Caco-2 (cell line): ENCODE results near the gene DGKG. TPM values are rescaled to one million over a fixed set of nuclear protein-coding genes. Genes with fewer than 3 reads are reported as not detected.
A peak's percentile ranks its signal among the peaks of the same experiment; 100 is the strongest.

Source experiments
- BruUV-seq: library from RNA; stranded (reverse); fragments of 400-500 nt; replicated peaks from 2 replicates; lab custom pipeline; 2021; lab: Mats Ljungman, UMichigan
- CTCF ChIA-PET: fragments of 300-600 bp; sonication (Branson Sonifier 250); formaldehyde crosslinking; loops from one replicate; lab custom pipeline; 2022; ENCODE audit warnings: antibody characterized with exemption; lab: Charles Lee
- POLR2A ChIA-PET: fragments of 300-600 bp; sonication (Branson Sonifier 250); formaldehyde crosslinking; loops from one replicate; lab custom pipeline; 2022; ENCODE audit warnings: antibody characterized with exemption; lab: Charles Lee
- DNase-seq, 2 experiments: peaks; one replicate each; pipeline versions ENCODE4 v3.0.0 to v3.0.0-alpha.2; 2020 to 2022
- H3K27me3 ChIP-seq: replicated peaks from 2 replicates; pipeline ENCODE4 v1.6.0; 2011; ENCODE audit warnings: low read length; ENCODE audit not compliant: control insufficient read depth, insufficient read depth
- H3K36me3 ChIP-seq: 2 replicates; pipeline ENCODE4 v1.5.1; 2011; ENCODE audit warnings: low read length; ENCODE audit not compliant: control insufficient read depth, insufficient read depth
- H3K4me1 ChIP-seq: fragments of 250-450 bp; sonication (Bioruptor Pico); 2 replicates; pipeline ENCODE4 v1.5.1; 2020; ENCODE audit warnings: mild to moderate bottlenecking
- H3K4me3 ChIP-seq: 2 replicates; pipeline ENCODE4 v1.5.1; 2011; ENCODE audit warnings: low read depth, mild to moderate bottlenecking, control low read depth, low read length
- H3K9me3 ChIP-seq: fragments of 250-450 bp; sonication (Bioruptor Pico); 2 replicates; pipeline ENCODE4 v1.5.1; 2020; ENCODE audit warnings: mild to moderate bottlenecking, moderate library complexity
- H3K27ac Mint-ChIP-seq: one replicate; pipeline ENCODE4 v1.8.0; 2022; ENCODE audit warnings: mixed read lengths; ENCODE audit not compliant: unreplicated experiment
- H3K27me3 Mint-ChIP-seq: one replicate; pipeline ENCODE4 v1.8.0; 2022; ENCODE audit warnings: mixed read lengths; ENCODE audit not compliant: insufficient read depth, unreplicated experiment
- H3K36me3 Mint-ChIP-seq: one replicate; pipeline ENCODE4 v1.8.0; 2022; ENCODE audit warnings: mild to moderate bottlenecking, mixed read lengths; ENCODE audit not compliant: insufficient read depth, unreplicated experiment
- H3K4me1 Mint-ChIP-seq: one replicate; pipeline ENCODE4 v1.8.0; 2022; ENCODE audit warnings: low read depth, mixed read lengths; ENCODE audit not compliant: unreplicated experiment
- H3K4me3 Mint-ChIP-seq: one replicate; pipeline ENCODE4 v1.8.0; 2022; ENCODE audit warnings: mild to moderate bottlenecking, moderate library complexity, mixed read lengths; ENCODE audit not compliant: unreplicated experiment
- H3K9me3 Mint-ChIP-seq: one replicate; pipeline ENCODE4 v1.8.0; 2022; ENCODE audit warnings: mixed read lengths; ENCODE audit not compliant: unreplicated experiment
- CTCF ChIP-seq, 2 experiments: fragments of 200-600 bp in 1 of 2; IDR thresholded peaks; 1 replicate in 1 of 2; 2 replicates in 1 of 2; pipeline versions ENCODE4 v1.5.1 to v1.8.0; 2011 to 2022; ENCODE audit warnings: antibody characterized with exemption in 1 of 2, control low read depth in 1 of 2, inconsistent platforms in 1 of 2, low read depth in 1 of 2, low read length in 1 of 2, mild to moderate bottlenecking in 1 of 2, moderate library complexity in 1 of 2; ENCODE audit not compliant: insufficient read depth in 1 of 2, severe bottlenecking in 1 of 2, unreplicated experiment in 1 of 2
- intact Hi-C: fragments of 100-400 bp; cut with micrococcal nuclease; formaldehyde crosslinking; loops from one replicate; pipeline ENCODE4 v1.10.0; 2022; ENCODE audit not compliant: unreplicated experiment
- total RNA-seq: library from RNA; stranded (reverse); gene quantifications from 2 replicates; pipeline ENCODE4 v1.2.3, GENCODE V29; 2022

Gene DGKG
- total RNA-seq, 1 experiment from 2014 or later: 0.32 TPM

- Histone ChIP-seq H3K4me1 (no peaks in the 10 kb centered on the region), H3K4me3 (no peak overlapping the region), H3K36me3 (no peaks in the 10 kb centered on the region), H3K9me3 (no peaks in the 10 kb centered on the region), H3K27me3 (no peaks in the 10 kb centered on the region)
- no peak for TF ChIP-seq CTCF (IDR thresholded peaks at IDR 0.05; ENCODE audit: insufficient read depth in 1 of 2, low read depth in 1 of 2, low read length in 1 of 2, severe bottlenecking in 1 of 2, unreplicated experiment in 1 of 2)
- intact Hi-C loops: no loop called here
- H3K36me3 Mint-ChIP-seq: no peaks in the 10 kb centered on the region
- POLR2A ChIA-PET: no interaction called here
- no peak for DNase-seq
- H3K9me3 Mint-ChIP-seq: no peaks in the 10 kb centered on the region
- no peaks in the 10 kb centered on the region for H3K4me1 Mint-ChIP-seq
- H3K27ac Mint-ChIP-seq: no peak overlapping the region
- H3K4me3 Mint-ChIP-seq: no peak overlapping the region
- CTCF ChIA-PET: no interaction called here
- peaks cover 2% of the 10 kb centered on the region for H3K27me3 Mint-ChIP-seq
- BruUV-seq: no TSS peak
These were observed 50.6 kb downstream of the DGKG start for GRCh38 chr3:186311441-186311840.

GRCh38 chr3:186308549-186308948, 53.5 kb downstream of the DGKG start:
- ChIA-PET POLR2A (no interaction called here), CTCF (no interaction called here)
- no peak for TF ChIP-seq CTCF (IDR thresholded peaks at IDR 0.05; ENCODE audit: insufficient read depth in 1 of 2, low read depth in 1 of 2, low read length in 1 of 2, severe bottlenecking in 1 of 2, unreplicated experiment in 1 of 2)
- Mint-ChIP-seq H3K27ac (no peak overlapping the region), H3K4me1 (no peaks in the 10 kb centered on the region), H3K4me3 (no peak overlapping the region), H3K36me3 (no peaks in the 10 kb centered on the region), H3K27me3 (peaks cover 2% of the 10 kb centered on the region), H3K9me3 (no peaks in the 10 kb centered on the region)
- Histone ChIP-seq H3K4me3 (no peak overlapping the region), H3K9me3 (no peaks in the 10 kb centered on the region), H3K36me3 (no peaks in the 10 kb centered on the region), H3K4me1 (no peaks in the 10 kb centered on the region), H3K27me3 (no peaks in the 10 kb centered on the region; the same call in 1 of the 2 replicates)
- intact Hi-C loops: no loop called here
- BruUV-seq: no TSS peak
- DNase-seq: no peak

GRCh38 chr3:186307594-186308221, 54.3 kb downstream of the DGKG start:
- POLR2A ChIA-PET: interaction anchor here (0.6 kb wide), 1 partner anchor 26 kb away, joined by 5 read pairs; no protein-coding TSS in a partner anchor
- H3K4me1 ChIP-seq: no peaks in the 10 kb centered on the region
- Mint-ChIP-seq H3K4me3 (no peak overlapping the region), H3K36me3 (no peaks in the 10 kb centered on the region), H3K27me3 (peaks cover 2% of the 10 kb centered on the region), H3K9me3 (no peaks in the 10 kb centered on the region), H3K4me1 (no peaks in the 10 kb centered on the region), H3K27ac (no peak overlapping the region)
- BruUV-seq: no TSS peak
- CTCF ChIA-PET: no interaction called here
- intact Hi-C loops: no loop called here
- no peaks in the 10 kb centered on the region for H3K9me3 ChIP-seq
- no peaks in the 10 kb centered on the region for H3K36me3 ChIP-seq
- H3K4me3 ChIP-seq: no peak overlapping the region
- H3K27me3 ChIP-seq: no peaks in the 10 kb centered on the region; the same call in 1 of the 2 replicates
- no peak for TF ChIP-seq CTCF (IDR thresholded peaks at IDR 0.05; ENCODE audit: insufficient read depth in 1 of 2, low read depth in 1 of 2, low read length in 1 of 2, severe bottlenecking in 1 of 2, unreplicated experiment in 1 of 2)
- peak in 1 of 2 experiments; percentile 59 for DNase-seq
